GM12878 (cell line): ENCODE measurements around the gene EPN3. TPM values are rescaled to one million over a fixed set of nuclear protein-coding genes. Genes with fewer than 3 reads are reported as not detected.

Experiments used
- ATAC-seq: fragments of 200-7000 bp; cut with Tn5 transposase; 3 replicates; pipeline ENCODE4 v1.9.1; 2020; ENCODE audit warnings: mild to moderate bottlenecking, moderate library complexity
- BruUV-seq: library from RNA; stranded (reverse); fragments of 400-500 nt; replicated peaks from 2 replicates; lab custom pipeline; 2021; lab: Mats Ljungman, UMichigan
- CTCF ChIA-PET: fragments of 300-600 bp; sonication (Branson Sonifier 250); formaldehyde crosslinking; extraction: SDS; loops from one replicate; lab custom pipeline; 2021; ENCODE audit warnings: inconsistent platforms; lab: Yijun Ruan, JAX
- POLR2A ChIA-PET: fragments of 350-600 bp; formaldehyde crosslinking; extraction: SDS; loops from one replicate; lab custom pipeline; 2021; ENCODE audit warnings: inconsistent platforms; lab: Charles Lee
- RAD21 ChIA-PET: fragments of 300-600 bp; sonication (Branson Sonifier 250); formaldehyde crosslinking; loops from one replicate; lab custom pipeline; 2023; ENCODE audit warnings: antibody characterized with exemption; ENCODE audit not compliant: unreplicated experiment; lab: Charles Lee
- SMC1A ChIA-PET: fragments of 300-600 bp; sonication (Branson Sonifier 250); formaldehyde crosslinking; loops from one replicate; lab custom pipeline; 2023; ENCODE audit not compliant: unreplicated experiment, uncharacterized antibody; lab: Charles Lee
- DNase-seq: peaks from one replicate; pipeline ENCODE4 v3.0.0-alpha.2; 2011; ENCODE audit warnings: low read depth, low spot score
- FAIRE-seq: peaks from 3 replicates; lab custom pipeline; 2011; peaks lifted over from hg19 to GRCh38; lab: Jason Lieb, UNC
- H2AFZ ChIP-seq: 2 replicates; pipeline ENCODE4 v1.6.0; 2011; ENCODE audit warnings: low read depth, low read length, control low read depth; ENCODE audit not compliant: control insufficient read depth
- H3K27ac ChIP-seq: 2 replicates; pipeline ENCODE4 v1.5.1; 2011; ENCODE audit warnings: control low read depth; ENCODE audit not compliant: control insufficient read depth, insufficient read depth
- H3K27me3 ChIP-seq, 2 experiments: replicated peaks in 1 of 2; 2 replicates each; pipeline versions ENCODE4 v1.6.0 to v1.6.1; 2011; ENCODE audit warnings: low read length in 1 of 2; ENCODE audit not compliant: control insufficient read depth in 2 of 2, insufficient read depth in 2 of 2
- H3K36me3 ChIP-seq, 2 experiments: 2 replicates each; pipeline ENCODE4 v1.5.1; 2011; ENCODE audit warnings: low read length in 1 of 2; ENCODE audit not compliant: control insufficient read depth in 2 of 2, insufficient read depth in 2 of 2
- H3K4me1 ChIP-seq: 2 replicates; pipeline ENCODE4 v1.6.1; 2011; ENCODE audit warnings: mild to moderate bottlenecking, low read length, moderate library complexity, mixed read lengths; ENCODE audit not compliant: control insufficient read depth, insufficient read depth
- H3K4me2 ChIP-seq: 2 replicates; pipeline ENCODE4 v1.6.0; 2011; ENCODE audit warnings: control low read depth; ENCODE audit not compliant: control insufficient read depth, insufficient read depth
- H3K4me3 ChIP-seq: fragments of 200-600 bp; sonication (generic); 2 replicates; pipeline ENCODE4 v1.5.1; 2016
- H3K79me2 ChIP-seq: 2 replicates; pipeline ENCODE4 v1.6.0; 2011; ENCODE audit warnings: low read length; ENCODE audit not compliant: control insufficient read depth, insufficient read depth
- H3K9ac ChIP-seq: 2 replicates; pipeline ENCODE4 v1.8.0; 2011; ENCODE audit warnings: low read length, control low read depth, mixed read lengths; ENCODE audit not compliant: control insufficient read depth, insufficient read depth
- H3K9me3 ChIP-seq: replicated peaks from 3 replicates; pipeline ENCODE4 v1.5.1; 2011; ENCODE audit warnings: mild to moderate bottlenecking, low read length; ENCODE audit not compliant: control insufficient read depth, insufficient read depth
- H4K20me1 ChIP-seq: 2 replicates; pipeline ENCODE4 v1.6.0; 2011; ENCODE audit not compliant: control insufficient read depth, insufficient read depth
- BRCA1 ChIP-seq: IDR thresholded peaks from 2 replicates; pipeline ENCODE4 v1.6.1; 2011; ENCODE audit warnings: low read depth, low read length, improper control_type of control experiment
- FOXK2 ChIP-seq: fragments of 450-650 bp; IDR thresholded peaks from 2 replicates; pipeline ENCODE4 v1.6.1; 2017; ENCODE audit warnings: mild to moderate bottlenecking, moderate library complexity
- JUND ChIP-seq: IDR thresholded peaks from 2 replicates; pipeline ENCODE4 v1.6.1; 2012; ENCODE audit warnings: low read depth, mild to moderate bottlenecking, low read length, improper control_type of control experiment, moderate library complexity
- KAT2A ChIP-seq: conservative IDR thresholded peaks from 2 replicates; pipeline ENCODE4 v1.6.1; 2011; ENCODE audit warnings: low read depth, low read length; ENCODE audit not compliant: control insufficient read depth
- NFXL1 ChIP-seq: fragments of 450-650 bp; IDR thresholded peaks from 2 replicates; pipeline ENCODE4 v1.6.1; 2017; ENCODE audit warnings: antibody characterized with exemption, mild to moderate bottlenecking, borderline replicate concordance
- NR2C1 ChIP-seq: fragments of 450-650 bp; IDR thresholded peaks from 2 replicates; pipeline ENCODE4 v1.6.1; 2017; ENCODE audit warnings: antibody characterized with exemption, mild to moderate bottlenecking, moderate library complexity
- PAX5 ChIP-seq: IDR thresholded peaks from 2 replicates; pipeline ENCODE4 v1.6.1; 2011; ENCODE audit warnings: low read depth, low read length, borderline replicate concordance
- PAX8 ChIP-seq: fragments of 450-650 bp; IDR thresholded peaks from 2 replicates; pipeline ENCODE4 v1.6.1; 2017; ENCODE audit warnings: mild to moderate bottlenecking, moderate library complexity
- POU2F2 ChIP-seq: IDR thresholded peaks from 3 replicates; pipeline ENCODE4 v1.6.1; 2011; ENCODE audit warnings: low read depth, mild to moderate bottlenecking, low read length, borderline replicate concordance
- RCOR1 ChIP-seq: conservative IDR thresholded peaks from 2 replicates; pipeline ENCODE4 v1.6.1; 2012; ENCODE audit warnings: low read depth, low read length, improper control_type of control experiment
- RUNX3 ChIP-seq: IDR thresholded peaks from 2 replicates; pipeline ENCODE4 v1.6.1; 2012; ENCODE audit warnings: low read length, inconsistent platforms
- SP1 ChIP-seq: IDR thresholded peaks from one replicate; pipeline ENCODE4 v1.6.1; 2011; ENCODE audit warnings: low read depth, low read length
- STAT3 ChIP-seq: IDR thresholded peaks from 2 replicates; pipeline ENCODE4 v1.6.1; 2011; ENCODE audit warnings: low read depth, low read length, improper control_type of control experiment
- ZNF274 ChIP-seq: IDR thresholded peaks from one replicate; pipeline ENCODE4 v1.8.0; 2011; ENCODE audit not compliant: insufficient read length, insufficient read depth
- ZNF384 ChIP-seq: IDR thresholded peaks from 2 replicates; pipeline ENCODE4 v1.6.1; 2012; ENCODE audit warnings: low read depth, mild to moderate bottlenecking, low read length, improper control_type of control experiment, borderline replicate concordance
- WGBS: methylation state at CpG from one replicate; pipeline ENCODE4 v1.1.6; 2016; ENCODE audit warnings: low lambda C conversion rate; ENCODE audit not compliant: insufficient replicate concordance, insufficient coverage; ENCODE audit errors: missing lambda C conversion rate; 5-methylcytosine and 5-hydroxymethylcytosine counted together
- in situ Hi-C: fragments of 300-500 bp; cut with MboI; formaldehyde crosslinking; loops from 9 replicates; pipeline ENCODE4 v1.14.3; 2018; ENCODE audit warnings: mixed read lengths
- intact Hi-C: fragments of 100-400 bp; cut with micrococcal nuclease; formaldehyde crosslinking; loops from one replicate; pipeline ENCODE4 v1.14.2; 2022; ENCODE audit not compliant: unreplicated experiment
- polyA plus RNA-seq, 11 experiments: library from polyadenylated mRNA; depleted of rRNA in 4 of 11; unstranded in 6 of 11; stranded (reverse) in 5 of 11; fragments of >200 nt; fragmentation: Nextera tagmentation in 4 of 11; fragmentation: Illumina TruSeq in 1 of 11; extraction: Ambion mirVana in 4 of 11; extraction: Trizol in 1 of 11; gene quantifications; 1 replicate in 1 of 11; 2 replicates in 10 of 11; pipeline versions ENCODE4 v1.2.1 to v1.2.3, GENCODE V29; 2011 to 2016; ENCODE audit warnings: inconsistent platforms in 2 of 11, missing spikeins in 2 of 11, low read depth in 1 of 11
- total RNA-seq, 4 experiments: library from RNA; depleted of rRNA in 3 of 4; stranded (reverse); fragments of >200 nt in 3 of 4; fragmentation: Illumina TruSeq in 1 of 4; extraction: Trizol in 1 of 4; gene quantifications; 2 replicates each; pipeline versions ENCODE4 v1.2.1 to v1.2.3, GENCODE V29; 2013 to 2021
- TF ChIP-seq, protein P1 (sequence below): fragments of 450-650 bp; IDR thresholded peaks from 2 replicates; pipeline ENCODE4 v1.6.1; 2017; ENCODE audit warnings: antibody characterized with exemption, mild to moderate bottlenecking, moderate library complexity
- TF ChIP-seq, protein P2 (sequence below): IDR thresholded peaks from 2 replicates; pipeline ENCODE4 v1.6.1; 2011; ENCODE audit warnings: mild to moderate bottlenecking, low read depth, low read length, moderate library complexity; ENCODE audit not compliant: insufficient replicate concordance
- TF ChIP-seq, protein P3 (sequence below): fragments of 450-650 bp; IDR thresholded peaks from 2 replicates; pipeline ENCODE4 v1.6.1; 2016; ENCODE audit warnings: mild to moderate bottlenecking

EPN3 gene
- total and polyA plus RNA-seq, 10 of the 15 experiments (the other 5 are each of a cell fraction or from before 2014, with no cell fraction given): 0.04 to 0.07 TPM; not detected in 8

DNA sequence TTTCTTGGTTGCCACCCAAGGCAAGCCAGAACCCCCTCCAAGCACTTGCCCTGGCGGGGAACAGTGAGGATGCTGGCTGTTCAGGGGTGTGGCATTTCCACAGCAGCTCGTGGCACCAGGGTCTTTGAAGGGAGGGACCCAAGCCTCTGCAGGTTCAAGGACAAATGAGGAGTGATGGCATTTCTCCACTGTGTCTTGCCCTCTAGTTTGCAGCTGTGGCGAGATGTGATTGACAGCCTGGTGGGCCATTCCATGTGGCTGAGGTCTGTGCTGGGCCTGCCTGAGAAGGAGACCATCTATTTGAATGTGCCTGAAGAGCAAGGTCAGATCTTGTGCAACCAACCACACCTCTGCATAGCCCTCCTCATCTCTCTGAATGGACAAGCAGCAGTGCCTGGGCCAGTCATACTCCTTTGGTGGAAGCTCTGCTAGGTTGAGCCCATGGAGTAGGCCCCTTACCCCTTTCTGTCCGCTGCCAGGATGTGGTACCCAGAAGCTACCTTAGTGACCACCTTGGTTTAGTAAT lies 4.5 kb upstream of the EPN3 start:
- in situ Hi-C loops: no loop called here
- no peak overlapping the region for H3K27ac ChIP-seq
- no peak for ATAC-seq

More for the DNA sequence above, 4.5 kb upstream of the EPN3 start:
- Histone ChIP-seq H3K79me2 (no peaks in the 10 kb centered on the region), H3K36me3 (no peaks in the 10 kb centered on the region), H2AFZ (no peak overlapping the region), H3K4me2 (no peak overlapping the region), H3K4me1 (no peaks in the 10 kb centered on the region), H3K9ac (no peak overlapping the region), H4K20me1 (no peaks in the 10 kb centered on the region), H3K27me3 (peaks cover 9 to 10% of the 10 kb centered on the region in 2 experiments), H3K4me3 (no peak overlapping the region), H3K9me3 (no peaks in the 10 kb centered on the region)
- ChIA-PET RAD21 (no interaction called here), POLR2A (interaction anchor here (0.6 kb wide), 1 partner anchor 28 kb away, joined by 9 read pairs; no protein-coding TSS in a partner anchor), CTCF (interaction anchor here (0.7 kb wide), 1 partner anchor 278 kb away, joined by 3 read pairs; no protein-coding TSS in a partner anchor), SMC1A (no interaction called here)
- 19% methylated on average over 4 of the region's 4 CpGs for WGBS
- no peak for FAIRE-seq
- intact Hi-C loops: no loop called here
- TF ChIP-seq STAT3 (no peak), JUND (no peak), FOXK2 (no peak), KAT2A (no peak), ZNF384 (no peak), NR2C1 (no peak), ZNF274 (no peak), POU2F2 (no peak), PAX8 (no peak), RUNX3 (no peak), BRCA1 (no peak), NFXL1 (no peak), PAX5 (no peak), RCOR1 (no peak), SP1 (no peak)
- TF ChIP-seq, protein P1, sequence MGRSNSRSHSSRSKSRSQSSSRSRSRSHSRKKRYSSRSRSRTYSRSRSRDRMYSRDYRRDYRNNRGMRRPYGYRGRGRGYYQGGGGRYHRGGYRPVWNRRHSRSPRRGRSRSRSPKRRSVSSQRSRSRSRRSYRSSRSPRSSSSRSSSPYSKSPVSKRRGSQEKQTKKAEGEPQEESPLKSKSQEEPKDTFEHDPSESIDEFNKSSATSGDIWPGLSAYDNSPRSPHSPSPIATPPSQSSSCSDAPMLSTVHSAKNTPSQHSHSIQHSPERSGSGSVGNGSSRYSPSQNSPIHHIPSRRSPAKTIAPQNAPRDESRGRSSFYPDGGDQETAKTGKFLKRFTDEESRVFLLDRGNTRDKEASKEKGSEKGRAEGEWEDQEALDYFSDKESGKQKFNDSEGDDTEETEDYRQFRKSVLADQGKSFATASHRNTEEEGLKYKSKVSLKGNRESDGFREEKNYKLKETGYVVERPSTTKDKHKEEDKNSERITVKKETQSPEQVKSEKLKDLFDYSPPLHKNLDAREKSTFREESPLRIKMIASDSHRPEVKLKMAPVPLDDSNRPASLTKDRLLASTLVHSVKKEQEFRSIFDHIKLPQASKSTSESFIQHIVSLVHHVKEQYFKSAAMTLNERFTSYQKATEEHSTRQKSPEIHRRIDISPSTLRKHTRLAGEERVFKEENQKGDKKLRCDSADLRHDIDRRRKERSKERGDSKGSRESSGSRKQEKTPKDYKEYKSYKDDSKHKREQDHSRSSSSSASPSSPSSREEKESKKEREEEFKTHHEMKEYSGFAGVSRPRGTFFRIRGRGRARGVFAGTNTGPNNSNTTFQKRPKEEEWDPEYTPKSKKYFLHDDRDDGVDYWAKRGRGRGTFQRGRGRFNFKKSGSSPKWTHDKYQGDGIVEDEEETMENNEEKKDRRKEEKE: no peak
- TF ChIP-seq, protein P2, sequence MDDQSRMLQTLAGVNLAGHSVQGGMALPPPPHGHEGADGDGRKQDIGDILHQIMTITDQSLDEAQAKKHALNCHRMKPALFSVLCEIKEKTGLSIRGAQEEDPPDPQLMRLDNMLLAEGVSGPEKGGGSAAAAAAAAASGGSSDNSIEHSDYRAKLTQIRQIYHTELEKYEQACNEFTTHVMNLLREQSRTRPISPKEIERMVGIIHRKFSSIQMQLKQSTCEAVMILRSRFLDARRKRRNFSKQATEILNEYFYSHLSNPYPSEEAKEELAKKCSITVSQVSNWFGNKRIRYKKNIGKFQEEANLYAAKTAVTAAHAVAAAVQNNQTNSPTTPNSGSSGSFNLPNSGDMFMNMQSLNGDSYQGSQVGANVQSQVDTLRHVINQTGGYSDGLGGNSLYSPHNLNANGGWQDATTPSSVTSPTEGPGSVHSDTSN: no peak
- TF ChIP-seq, protein P3, sequence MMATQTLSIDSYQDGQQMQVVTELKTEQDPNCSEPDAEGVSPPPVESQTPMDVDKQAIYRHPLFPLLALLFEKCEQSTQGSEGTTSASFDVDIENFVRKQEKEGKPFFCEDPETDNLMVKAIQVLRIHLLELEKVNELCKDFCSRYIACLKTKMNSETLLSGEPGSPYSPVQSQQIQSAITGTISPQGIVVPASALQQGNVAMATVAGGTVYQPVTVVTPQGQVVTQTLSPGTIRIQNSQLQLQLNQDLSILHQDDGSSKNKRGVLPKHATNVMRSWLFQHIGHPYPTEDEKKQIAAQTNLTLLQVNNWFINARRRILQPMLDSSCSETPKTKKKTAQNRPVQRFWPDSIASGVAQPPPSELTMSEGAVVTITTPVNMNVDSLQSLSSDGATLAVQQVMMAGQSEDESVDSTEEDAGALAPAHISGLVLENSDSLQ: no peak
- DNase-seq: no peak
- no TSS peak for BruUV-seq
